Stimulated activated CD4-positive, alpha-beta T cell treated with anti-CD3 and anti-CD28 coated beads, Interleukin-2, amount 100 ng/mL, for 24 hours (primary cell): ENCODE data around the gene RAB22A.
"Not testable (repeated sequence)": the region's sequence is repeated elsewhere in the genome, so short reads cannot be mapped to it uniquely, and the experiment has no call there.

ENCODE experiments used
- DNase-seq, 2 donors: peaks; one replicate each; pipeline ENCODE4 v3.0.0-alpha.2; 2020

RAB22A gene

DNA sequence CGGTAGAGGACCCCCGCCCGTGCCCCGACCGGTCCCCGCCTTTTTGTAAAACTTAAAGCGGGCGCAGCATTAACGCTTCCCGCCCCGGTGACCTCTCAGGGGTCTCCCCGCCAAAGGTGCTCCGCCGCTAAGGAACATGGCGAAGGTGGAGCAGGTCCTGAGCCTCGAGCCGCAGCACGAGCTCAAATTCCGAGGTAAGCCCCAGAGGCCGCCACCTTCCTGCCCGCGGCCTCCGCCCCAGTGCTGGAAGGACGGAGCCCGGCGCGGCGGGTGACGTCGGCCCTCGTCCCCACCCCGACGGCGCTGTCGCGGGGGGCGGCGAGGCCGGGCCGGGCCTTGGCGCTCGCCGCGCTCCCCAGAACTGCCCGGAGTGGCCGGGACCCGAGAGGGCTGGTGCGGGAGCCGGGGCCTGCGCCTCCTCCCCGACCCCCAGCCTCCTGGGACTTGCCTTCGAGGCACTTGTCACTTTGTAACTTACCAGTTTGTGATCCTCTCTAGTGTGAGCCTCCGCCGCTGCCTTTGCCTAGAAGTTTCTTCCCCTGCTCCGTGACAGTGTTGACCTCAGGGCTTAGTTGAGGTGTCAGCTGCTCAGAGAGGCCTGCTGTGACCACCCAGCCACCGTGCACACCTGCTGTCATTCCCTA is 79.9 kb downstream of the RAB22A start:
- peak in 1 of 2 donors; percentile 32 for DNase-seq

GRCh38 chr20:58389968-58390658 is 80.6 kb downstream of the RAB22A start:
- no peak for DNase-seq

DNA sequence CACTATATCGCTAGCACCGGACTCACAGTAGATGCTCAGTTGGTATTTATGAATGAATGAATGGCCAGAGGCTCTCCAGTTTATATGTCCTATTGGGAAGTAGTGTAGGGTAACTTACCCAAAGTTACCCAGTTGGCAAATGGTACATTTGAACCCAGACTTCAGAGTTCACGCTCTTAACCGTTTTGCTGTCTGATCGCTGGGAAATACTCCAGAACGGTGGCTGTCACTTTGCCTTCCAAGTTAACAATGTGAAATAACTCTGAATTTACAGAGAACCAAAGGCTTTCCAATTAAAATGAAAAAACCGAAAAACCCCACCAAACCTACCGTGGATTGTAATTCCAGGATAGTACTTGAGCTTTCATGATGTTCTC is 81.1 kb downstream of the RAB22A start:
- no peak for DNase-seq

- DNase-seq: no peak
Measured at GRCh38 chr20:58392286-58392685, 82.8 kb downstream of the RAB22A start.

DNA sequence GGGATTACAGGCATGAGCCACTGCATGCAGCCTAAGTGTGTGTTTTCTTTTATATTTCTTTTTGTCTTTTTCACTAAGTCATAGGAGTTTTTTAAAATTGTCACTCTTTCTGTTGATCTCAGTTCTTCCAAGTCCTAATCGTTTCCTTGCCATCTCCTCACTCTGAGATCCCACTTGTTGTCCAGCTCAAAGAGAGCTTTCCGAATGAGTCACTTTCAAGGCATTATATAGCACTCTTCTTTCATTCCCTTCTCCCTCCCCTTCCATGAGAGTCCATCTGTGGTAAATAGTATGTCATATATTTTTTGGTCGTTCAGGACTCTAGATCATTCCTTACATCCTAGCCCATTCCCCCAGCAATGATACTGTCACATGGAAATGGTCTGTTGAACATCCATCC is 83.8 kb downstream of the RAB22A start:
- DNase-seq: no peak

- DNase-seq: no peak
Measured at GRCh38 chr20:58394801-58395200, 85.3 kb downstream of the RAB22A start.

DNA sequence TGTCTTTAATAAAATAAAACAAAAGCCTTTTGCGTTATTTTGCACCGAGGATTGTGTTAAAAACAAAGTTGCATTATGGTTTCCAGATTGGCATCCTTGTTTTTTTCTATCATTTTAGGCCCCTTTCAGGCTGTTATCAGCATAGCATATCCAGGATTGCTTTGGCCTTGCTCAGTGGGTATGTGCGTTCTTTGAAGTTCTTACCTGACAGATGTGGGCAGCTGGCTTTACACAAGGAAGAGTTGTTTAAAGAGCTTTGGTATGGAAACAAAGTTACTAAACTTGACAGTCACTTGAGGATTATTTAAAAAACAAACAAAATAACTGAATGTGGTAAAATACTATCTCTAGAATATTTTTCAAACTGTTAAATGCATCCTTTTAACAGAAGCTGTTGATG is 86.1 kb downstream of the RAB22A start:
- DNase-seq: no peak

GRCh38 chr20:58397429-58397828 is 87.9 kb downstream of the RAB22A start:
- DNase-seq: no peak

- no peak for DNase-seq
Measured at GRCh38 chr20:58398254-58398653, 88.7 kb downstream of the RAB22A start.

GRCh38 chr20:58399926-58400325 is 90.4 kb downstream of the RAB22A start:
- no peak for DNase-seq

GRCh38 chr20:58401162-58401561 is 91.6 kb downstream of the RAB22A start:
- DNase-seq: no peak

GRCh38 chr20:58402305-58402704 is 92.8 kb downstream of the RAB22A start:
- no peak for DNase-seq

GRCh38 chr20:58402827-58403226 is 93.3 kb downstream of the RAB22A start:
- no peak for DNase-seq

DNA sequence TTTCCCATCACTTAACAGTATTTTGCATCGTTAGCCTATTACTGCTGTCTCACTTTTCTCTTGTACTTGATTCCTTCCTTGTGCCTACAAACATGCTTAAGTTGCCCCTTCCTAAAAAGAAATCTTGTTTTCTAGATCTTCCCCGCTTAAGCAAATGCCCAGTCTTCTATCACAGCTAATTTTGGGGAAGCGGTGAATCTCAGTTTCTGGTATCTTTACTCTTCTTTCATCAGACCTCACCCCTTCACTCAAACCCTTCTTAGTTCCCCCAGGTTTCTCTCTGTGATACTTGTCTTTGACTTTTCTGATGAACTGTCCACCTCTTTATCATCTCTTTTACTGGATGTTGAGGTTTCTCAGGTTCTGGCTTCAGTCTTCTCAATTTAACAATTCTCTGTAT is 93.8 kb downstream of the RAB22A start:
- no peak for DNase-seq

- no peak for DNase-seq
Measured at GRCh38 chr20:58405504-58406291, 96.2 kb downstream of the RAB22A start.

GRCh38 chr20:58406422-58407001 is 97.0 kb downstream of the RAB22A start:
- no peak for DNase-seq

DNA sequence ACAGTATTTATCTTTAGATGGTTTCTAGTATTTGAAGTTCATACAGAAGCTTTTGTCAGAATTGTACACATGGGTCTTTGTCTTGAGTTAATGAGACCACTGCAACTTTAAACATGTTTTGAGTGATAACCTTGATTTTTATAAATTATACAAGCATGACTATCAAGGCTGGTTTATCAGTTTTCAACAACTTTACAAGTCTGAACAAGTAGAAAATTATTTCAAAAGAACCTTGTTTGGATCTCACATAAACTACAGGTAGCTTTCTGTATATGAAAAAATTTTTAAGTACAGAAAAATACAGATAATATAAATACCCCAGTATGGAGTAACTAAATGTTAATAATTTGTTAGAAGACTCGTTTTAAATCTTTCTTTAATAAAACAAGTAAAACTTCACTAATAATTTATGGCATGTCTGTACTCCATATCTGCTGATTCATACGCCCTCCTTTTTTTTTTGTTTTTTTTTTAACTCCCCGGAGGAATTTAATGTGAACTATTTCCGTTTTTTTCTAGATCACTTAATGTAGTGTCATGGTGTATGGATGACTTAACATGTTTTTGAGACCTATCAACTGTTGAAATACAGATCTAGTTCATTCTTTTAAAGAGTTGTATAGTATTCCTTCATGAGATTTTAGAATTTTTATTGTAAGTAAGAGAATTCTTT is 97.8 kb downstream of the RAB22A start:
- DNase-seq: no peak

DNA sequence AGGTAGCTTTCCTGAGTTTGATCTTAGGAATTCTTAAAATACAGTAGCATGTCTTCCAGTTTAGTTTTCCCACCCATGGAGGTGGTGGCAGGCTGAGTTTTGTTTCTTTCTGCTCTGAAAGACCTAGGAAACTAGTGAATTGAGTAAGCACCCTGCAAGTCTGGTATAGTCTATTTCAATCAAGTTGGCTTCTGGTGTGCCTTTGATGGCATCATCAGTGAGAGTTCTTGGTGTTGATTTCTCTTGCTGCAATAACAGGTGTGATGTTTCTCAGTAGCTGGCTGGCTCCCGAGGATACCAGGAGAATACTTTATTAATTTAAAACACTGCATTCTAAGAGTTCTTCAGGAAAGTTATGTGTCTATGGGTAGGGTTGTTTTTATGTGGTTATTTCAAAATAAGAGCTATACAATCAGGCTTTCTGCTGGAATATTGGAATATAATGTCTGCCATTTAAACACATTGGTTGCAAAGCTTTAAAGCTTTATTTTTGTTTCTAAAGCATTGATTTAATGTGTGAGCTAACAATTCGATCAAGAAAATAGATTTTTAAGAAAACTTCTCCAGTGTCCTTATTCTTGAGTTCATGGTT is 98.5 kb downstream of the RAB22A start:
- no peak for DNase-seq

- DNase-seq: no peak
Measured at GRCh38 chr20:58408603-58409246, 99.2 kb downstream of the RAB22A start.

- not testable (repeated sequence) for DNase-seq
Measured at GRCh38 chr20:58414216-58414615, 104.7 kb downstream of the RAB22A start.

DNA sequence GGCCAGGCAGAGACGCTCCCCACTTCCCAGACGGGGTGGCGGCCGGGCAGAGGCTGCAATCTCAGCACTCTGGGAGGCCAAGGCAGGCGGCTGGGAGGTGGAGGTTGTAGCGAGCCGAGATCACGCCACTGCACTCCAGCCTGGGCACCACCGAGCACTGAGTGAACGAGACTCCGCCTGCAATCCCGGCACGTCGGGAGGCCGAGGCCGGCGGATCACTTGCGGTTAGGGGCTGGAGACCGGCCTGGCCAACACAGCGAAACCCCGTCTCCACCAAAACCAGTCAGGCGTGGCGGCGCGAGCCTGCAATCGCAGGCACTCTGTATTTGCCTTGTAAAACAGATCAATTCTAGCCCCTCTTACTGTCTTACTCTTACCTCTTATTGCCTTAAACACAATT is 105.3 kb downstream of the RAB22A start:
- not testable (repeated sequence) for DNase-seq

GRCh38 chr20:58416057-58416456 is 106.5 kb downstream of the RAB22A start:
- no peak for DNase-seq
